GM19438 (cell line): ENCODE results near the gene MECR.
A peak's percentile ranks its signal among the peaks of the same experiment; 100 is the strongest.

ENCODE experiments used
- ATAC-seq: cut with Tn5 transposase; IDR thresholded peaks from one replicate; pipeline ENCODE4 v1.9.1; 2021; ENCODE audit warnings: low read depth; ENCODE audit not compliant: unreplicated experiment

MECR gene

DNA sequence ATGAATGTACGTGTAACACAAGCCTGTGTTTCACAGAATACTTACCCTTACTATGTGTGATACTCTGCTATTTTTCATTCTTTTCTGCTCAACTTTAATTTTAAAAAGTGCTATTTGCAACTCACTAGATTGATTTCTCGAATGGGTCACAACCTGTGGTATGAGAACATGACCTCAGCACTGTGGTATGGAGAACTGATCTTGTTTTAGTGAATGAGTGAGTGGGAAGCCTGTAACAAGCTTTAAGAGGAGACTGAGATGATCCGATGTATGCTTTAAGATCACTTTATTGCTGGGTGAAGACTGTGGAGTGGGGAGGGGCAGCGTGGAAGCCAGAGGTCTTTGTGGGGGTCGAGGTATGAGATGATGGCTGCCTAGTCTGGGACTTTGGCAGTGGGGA lies 21.6 kb downstream of the MECR start:
- ATAC-seq, result no peak

DNA sequence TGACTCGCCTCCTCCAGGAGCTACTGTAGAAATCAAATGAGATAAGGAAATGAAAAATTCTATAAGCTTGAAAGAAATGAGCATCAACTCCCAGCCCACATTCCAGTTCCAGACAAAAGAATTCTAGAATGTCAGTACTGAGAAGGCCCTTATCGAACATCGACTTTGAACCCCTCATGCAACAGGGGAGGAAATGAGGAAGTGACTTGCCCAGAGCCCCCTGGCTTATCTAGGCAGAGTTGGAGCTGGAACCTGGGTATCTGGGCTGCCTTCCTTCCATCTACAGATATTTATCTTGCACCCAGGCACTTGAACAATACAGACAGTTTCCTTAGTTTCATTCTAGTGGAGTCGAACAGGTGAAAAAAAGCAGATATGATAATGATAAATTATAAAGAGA lies 22.3 kb downstream of the MECR start:
- ATAC-seq, result no peak

DNA sequence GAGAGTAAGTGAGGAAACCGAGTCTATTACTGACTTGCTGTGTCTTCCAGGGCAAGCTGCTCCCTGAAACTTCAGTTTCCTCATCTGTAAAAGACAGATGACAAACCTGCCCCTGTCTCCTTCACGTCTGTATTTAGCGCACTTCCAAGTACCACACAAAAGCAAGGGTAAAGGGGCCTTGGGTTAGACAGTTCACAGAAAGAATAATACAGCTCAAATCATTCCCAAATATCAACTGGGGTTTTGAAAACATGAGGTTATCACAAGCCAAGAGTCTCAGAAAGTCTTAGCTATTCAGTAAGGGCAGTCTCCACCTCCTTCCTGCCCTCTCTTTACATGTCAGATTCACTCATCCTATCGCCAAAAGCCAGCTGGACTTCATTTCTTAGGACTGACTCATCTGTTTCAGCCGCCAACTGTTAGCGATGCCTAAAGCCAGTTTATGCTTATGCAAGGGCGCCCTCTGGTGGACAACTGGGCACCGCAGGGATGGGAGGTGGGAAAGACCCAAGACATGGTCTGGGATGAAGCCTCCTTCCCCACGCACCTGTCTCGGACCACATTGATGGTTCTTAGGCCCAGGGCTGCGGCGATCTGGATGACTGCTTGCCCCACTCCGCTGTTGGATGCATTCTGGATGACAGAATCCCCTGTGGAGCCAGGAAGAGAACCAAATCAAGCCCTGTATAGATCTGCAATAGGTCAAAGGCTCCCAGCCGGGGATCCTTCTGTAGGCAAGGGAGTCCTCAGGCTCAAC lies 28.0 kb downstream of the MECR start:
- peak; percentile 64 for ATAC-seq

DNA sequence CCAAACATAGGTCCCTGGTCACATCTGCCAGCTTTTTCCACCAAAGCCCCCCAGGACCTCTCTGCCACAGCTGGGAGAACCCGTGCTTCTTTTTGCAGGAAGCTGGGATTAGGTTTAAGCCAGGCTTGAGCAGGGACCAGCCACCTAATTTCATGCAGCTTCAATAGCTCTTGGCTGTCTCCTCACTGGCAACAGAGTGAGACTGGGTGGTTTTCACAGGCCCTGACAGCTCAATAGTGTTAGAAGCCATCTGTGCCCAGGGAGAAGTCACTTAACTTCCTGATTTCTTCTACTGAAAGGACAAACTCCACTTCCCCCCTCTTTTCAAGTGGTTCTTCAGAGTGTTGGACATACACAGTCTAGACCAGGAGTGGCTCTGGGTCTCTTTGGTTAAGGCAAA lies 28.7 kb downstream of the MECR start:
- no peak for ATAC-seq

DNA sequence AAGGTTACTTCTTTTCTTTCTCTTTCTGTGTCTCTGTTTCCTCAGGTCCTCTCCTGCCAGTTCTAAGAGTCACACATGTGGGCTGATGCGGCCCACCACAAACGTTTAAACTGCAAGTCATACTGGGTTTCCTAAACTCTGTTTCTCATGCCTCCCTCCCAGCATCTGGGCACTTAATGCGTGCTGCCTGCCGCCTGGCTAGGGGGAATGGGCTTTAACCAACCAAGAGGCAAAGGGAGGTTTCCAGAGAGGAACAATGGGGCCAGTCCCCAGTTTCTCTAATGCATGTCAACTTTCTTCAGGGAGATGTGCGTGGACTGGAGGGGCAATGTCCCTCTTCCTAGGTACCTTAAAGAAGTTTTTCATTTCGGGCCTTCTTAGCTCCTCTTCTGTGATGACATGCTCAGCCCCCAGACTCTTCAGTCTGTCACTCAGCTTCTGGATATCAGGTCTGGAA lies 29.1 kb downstream of the MECR start:
- ATAC-seq, result no peak

DNA sequence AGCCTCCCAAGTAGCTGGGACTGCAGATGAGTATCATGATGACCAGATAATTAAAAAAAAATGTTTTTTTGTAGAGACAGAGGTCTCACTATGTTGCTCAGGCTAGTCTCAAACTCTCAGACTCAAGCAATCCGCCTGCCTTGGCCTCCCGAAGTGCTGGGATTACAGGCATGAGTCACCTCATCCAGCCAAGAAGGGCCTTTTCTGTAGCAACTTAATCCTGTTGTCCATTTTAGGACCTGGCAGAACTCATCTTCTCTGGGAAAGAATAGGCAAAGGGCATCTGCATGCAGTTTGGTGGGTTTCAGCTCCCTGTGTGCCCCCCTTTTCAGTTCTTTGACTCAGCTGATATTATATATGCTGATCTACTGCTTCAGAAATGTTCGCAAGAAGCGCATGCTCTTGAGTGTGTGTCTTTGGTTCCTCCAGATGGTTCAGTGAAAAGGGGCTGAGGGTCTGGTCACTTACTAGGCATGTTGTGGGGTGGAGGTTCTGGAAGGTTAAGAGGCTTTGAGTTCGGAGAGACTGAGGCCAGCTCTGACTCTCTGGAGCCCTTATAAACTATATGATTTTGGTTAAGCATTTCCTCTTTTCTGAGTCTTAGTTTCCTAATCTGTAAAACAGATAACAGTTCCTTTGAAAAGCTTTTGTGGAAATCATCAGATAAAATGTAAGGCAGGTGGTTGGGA lies 29.7 kb downstream of the MECR start:
- no peak for ATAC-seq

DNA sequence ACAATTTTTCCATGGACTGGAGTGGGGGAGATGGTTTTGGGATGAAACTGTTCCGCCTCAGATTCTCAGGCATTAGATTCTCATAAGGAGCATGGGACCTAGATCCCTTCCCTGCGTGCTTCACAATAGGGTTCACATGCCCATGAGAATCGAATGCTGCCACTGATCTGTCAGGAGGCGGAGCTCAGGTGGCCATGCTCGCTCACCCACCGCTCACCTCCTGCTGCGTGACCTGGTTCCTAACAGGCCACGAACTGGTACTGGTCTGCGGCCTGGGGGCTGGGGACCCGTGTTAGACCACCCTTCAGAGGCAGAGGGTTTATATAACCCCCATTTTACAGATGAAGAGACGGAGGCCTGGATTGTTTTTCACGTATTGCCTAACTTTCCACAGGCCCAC lies 32.7 kb downstream of the MECR start:
- ATAC-seq, result no peak

DNA sequence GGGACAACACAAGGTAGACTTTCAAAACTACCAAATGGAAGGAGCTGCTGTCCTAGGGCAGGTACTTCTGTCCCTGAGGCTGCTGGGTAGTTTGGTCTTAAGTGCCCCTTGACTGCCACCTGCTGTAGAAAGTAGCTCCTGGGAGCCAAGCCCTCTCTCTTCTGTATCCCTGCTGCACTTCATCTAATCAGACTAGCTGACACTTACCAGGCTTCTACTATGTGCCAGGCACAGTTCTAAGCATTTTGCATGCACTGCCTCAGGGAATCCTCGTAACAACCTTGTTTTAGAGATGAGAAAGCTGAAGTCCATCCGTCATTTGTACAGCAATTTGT lies 33.2 kb downstream of the MECR start:
- no peak for ATAC-seq

DNA sequence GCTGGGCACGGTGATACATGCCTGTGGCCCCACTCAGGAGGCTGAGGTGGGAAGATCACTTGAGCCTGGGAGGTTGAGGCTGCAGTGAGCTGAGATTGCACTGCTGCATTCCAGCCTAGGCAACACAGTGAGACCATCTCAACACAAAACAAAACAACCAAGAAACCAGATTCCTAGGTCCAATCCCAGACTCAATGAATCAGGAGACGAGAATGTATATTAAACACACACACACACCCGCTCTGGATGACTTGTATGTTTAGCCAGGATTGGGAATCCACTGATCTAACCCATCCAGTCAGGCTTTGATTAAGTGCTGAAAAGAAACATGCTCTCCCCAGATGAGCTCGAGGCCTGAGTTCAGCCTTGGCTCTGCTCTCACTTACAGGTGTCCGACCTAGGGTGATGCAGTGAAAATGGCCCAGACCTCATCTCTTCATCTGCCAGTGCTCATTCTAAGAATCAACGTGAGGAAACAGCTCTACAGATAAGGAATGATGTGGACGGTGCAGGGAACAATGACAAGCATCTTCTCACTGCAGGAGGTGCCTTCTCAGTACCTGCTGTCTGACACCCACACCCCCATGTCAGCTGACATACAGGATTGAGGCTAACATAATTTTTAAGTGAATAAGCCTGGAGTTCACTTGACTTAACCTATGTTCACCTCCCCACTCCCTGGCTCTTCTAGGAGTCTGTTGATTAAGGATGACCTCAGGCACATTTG lies 33.7 kb downstream of the MECR start:
- ATAC-seq, result no peak

DNA sequence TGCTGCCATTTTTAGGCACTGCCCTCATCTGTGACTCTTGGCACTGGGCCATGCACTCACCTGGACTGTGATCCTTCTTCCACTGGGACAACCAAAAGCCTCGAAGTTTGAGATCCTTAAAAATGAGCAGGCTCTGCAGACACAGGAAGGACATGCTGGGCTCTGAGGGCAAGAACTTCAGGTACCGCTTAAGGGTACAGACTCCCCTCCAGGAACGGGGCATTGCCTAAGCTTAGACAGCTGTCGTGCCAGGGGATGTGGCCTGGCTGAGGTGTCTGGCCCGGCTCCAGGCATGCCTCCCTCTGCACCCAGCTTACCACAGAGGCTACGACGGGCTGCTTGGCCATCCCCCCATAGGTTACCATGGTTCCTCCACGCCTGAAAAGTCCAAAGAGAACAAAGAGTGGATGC lies 34.8 kb downstream of the MECR start:
- no peak for ATAC-seq

DNA sequence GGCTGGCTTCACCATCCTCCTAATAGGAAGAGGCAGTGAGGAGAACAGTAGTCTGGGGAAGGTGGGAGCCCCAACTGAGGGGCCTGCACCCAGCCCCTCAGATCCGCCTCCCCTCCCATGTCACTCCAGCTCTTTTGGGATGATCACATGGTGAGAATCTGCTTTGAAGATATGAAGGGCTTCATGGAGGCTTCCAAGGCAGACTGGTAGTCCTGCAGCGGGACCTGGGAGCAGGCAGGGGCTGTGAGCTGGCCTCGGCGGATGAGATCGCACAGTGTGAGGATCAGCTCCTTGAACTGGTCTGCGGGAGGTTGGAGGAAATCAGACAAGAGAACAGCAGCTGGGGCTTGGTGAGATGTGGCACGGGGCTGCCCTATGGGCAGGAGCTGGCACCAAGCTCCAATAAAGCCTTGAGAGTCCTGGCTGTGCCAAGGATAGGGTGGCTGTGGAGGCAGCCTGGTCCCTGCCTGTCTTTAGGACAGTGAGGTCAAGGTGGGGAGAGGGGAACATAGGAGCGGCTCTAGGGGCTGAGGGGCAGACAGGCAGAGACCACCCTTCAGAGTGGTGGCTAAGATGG lies 36.8 kb downstream of the MECR start:
- ATAC-seq, result no peak

DNA sequence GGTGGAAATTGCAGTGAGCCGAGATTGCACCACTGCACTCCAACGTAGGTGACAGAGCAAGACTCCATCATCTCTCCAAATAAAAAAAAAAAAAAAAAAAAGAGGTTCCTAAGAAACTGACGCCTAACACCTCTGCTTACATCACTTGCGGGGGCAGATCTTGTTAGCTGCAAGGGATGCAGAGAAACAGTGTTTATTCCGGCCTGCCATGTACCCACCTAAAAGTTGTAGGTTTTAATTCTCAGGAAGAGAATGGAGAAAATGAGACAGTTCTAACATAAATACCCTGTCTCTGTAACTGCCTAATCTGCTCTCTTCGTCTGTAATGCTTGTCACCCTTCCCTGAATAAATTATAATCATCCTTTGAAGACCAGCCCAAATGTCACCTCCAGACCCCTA lies 40.0 kb downstream of the MECR start:
- no peak for ATAC-seq

DNA sequence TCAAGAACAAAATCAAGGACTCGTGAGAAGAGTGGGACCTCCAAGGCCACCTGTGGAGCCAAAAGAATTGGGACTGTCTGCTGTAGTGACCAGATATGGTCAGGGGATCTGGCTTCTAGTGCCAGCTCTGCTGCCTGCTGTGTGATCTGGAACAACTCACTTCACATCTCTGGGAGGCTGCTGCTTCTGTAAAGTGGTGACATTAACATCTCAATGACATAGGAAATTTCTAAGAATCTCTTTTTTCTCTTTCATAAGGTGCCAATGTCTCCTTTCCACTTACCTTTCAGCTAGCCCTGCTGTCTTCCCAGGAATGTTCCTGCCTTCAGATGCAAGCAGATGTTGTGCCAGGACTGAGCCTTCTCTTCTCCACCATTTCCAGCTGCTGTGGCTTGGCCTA lies 44.0 kb downstream of the MECR start:
- ATAC-seq, result no peak

DNA sequence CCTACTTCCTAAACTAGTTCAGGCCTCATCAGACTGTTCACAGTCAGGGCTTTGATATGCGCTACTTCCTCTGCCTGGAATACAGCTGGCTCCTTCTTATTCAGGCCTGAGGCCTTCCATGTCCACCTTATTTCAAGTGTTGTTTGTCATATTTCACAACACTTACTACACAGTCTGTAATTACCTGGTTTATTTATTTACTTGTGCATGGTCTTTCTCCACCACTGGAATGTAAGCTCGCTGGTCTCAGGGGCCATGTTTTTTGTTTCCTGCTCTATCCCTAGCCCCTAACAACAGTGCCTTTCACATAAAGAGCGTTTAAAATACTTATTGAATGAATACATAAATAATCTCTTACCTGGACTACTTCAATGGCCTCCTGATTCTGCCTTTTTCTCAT lies 44.5 kb downstream of the MECR start:
- ATAC-seq, result no peak

DNA sequence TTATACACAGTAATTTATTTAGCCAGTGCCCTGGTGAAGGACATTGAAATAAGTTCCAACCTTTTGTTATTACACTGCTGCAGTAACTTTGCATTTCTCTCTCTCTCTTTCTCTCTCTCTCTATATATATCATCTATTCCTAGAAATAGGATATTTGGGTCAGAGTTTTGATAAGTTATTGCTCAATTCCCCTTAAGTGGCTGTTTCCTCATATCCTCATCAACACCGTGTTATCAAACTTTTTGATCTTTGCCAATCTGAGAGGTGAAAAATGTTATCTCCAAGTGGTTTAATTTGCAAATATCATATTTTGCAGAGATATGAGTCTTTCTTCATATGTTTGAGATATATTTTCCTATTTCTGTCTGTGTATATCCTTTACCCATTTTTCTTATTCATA lies 47.4 kb downstream of the MECR start:
- no peak for ATAC-seq

DNA sequence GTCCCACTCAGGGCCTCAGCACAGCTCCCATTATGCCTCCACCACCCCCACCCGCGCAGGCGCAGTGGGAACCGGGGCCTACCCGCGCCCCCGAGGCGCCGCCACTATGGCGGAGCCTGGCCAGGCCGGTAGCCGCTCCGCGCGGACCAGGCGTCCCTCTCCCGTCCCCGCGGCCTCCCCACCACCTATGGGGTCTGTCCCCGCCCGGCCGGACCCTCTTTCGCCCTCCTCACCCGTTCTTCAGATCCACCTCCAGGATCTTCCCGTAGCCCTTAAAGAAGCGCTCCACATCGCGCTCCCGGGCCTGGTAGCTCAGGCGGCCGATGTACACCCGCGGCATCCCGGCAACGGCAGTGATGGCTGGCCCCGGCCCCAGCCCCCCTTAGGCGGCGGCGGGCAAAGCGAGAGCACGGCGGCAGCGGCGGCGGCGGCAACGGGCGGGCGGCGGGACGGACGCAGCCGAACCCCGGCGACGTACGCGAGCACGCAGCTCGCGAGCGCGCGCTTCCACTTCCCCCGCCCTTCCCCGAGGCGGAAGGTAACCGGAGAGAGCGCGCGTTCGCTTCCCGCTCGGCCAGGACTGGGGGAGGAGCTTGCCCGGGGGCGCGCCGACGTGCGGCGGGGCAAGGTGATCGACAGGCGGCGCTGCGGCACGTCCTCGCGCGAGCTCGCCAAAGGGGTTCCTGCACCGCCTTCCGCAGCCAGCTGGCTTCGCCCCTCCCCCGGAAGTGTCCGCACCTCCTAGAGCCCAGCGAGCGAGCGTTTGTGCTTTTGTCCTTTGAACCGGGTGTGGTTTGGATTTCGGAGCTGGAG lies 49.1 kb downstream of the MECR start, which contains the start of gene SRSF4:
TSS of gene SRSF4 (minus strand) at position 488 of the 813 bp plus-strand sequence. CDS start at position 340, 148 bp downstream.
- ATAC-seq, result peak; percentile 87

DNA sequence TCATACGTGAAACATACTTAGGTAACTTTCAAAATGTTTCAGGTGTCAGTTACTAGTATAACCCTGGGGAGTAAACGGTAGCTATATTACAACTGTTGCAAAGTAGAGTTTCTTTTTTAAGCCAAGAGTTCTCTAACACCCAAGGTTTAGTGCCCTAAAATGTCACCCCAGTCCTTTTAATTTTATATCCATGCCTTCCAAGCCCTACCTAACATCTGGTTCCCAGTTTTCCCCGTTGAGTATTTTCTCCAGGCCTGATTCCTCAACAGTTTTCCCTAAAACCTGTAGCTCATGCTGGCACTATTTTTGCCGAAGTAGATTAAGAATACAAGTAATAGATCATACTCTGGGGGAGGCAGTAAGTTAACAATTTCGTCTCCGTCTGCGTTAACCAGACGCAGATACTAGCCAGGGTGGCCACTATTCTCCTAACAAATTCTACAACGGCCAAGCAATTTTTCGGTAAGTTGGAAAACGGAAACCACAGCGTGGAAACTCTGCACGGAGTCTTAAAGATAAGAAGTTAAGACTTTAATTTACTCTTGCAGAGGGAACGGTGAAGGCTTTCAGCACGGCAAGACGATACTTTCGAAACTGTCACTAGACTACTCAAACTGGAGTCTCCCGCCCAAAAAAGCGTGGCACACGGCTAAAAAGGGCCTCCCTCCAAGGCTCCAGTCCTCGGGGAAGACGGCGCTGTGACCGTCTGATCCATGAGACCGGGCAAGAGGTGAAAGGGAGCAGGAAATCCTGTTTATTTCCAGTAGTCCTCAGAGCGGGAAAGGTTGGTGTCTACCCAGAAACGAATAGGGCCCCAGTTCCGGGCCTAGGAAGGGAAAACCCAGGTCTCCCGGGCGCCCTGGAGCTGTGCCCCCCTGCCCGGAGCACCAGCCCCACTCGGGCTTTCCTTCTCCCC lies 50.0 kb downstream of the MECR start:
- ATAC-seq, result no peak

DNA sequence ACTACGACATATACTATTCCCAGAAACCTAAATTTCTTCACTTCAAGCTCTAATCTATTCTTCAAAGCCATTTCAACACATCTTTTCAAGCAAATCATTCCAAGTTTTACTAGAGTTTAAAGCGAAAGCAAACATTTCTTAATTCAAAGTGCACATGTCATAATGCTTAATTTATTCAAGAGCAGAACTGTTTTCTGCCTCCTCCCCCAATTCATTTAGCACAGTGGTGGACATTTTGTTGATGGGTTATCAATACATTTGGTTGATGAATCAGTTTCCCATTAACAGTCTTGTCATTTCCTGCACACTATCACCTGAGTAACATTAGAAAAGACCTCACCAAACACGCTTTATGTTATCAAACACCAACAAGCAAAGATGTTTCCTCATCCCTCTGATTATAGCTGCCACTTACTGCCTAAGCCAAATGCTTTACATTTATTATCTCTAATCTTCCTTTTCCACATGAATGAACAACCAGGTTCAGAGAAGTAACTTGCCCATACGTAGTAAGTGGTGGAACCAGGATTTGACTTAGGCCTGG lies 51.0 kb downstream of the MECR start:
- ATAC-seq, result no peak
